Neural cell (in vitro differentiated cells): ENCODE results near the gene PRICKLE3. TPM values are rescaled to one million over a fixed set of nuclear protein-coding genes. Genes with fewer than 3 reads are reported as not detected.

Experiments used
- H2AFZ ChIP-seq: fragments of 200-600, 300-800 bp; sonication (generic), shearing (Covaris generic); 2 replicates; pipeline ENCODE4 v1.6.0; 2014; ENCODE audit warnings: low read depth, mild to moderate bottlenecking, antibody characterized with exemption, low read length, moderate library complexity
- H3F3A ChIP-seq: fragments of 200-600 bp; shearing (Covaris generic); 2 replicates; pipeline ENCODE4 v1.6.1; 2016; ENCODE audit warnings: mild to moderate bottlenecking, moderate library complexity, mixed read lengths, antibody characterized with exemption, low read length; ENCODE audit not compliant: insufficient read depth, poor library complexity, severe bottlenecking
- H3K27ac ChIP-seq: fragments of 200-600, 300-800 bp; sonication (generic), shearing (Covaris generic); 2 replicates; pipeline ENCODE4 v1.5.1; 2014; ENCODE audit warnings: mild to moderate bottlenecking, low read length, moderate library complexity
- H3K27me3 ChIP-seq: fragments of 300-800, 200-600 bp; sonication (generic), shearing (Covaris generic); 2 replicates; pipeline ENCODE4 v1.6.0; 2014; ENCODE audit warnings: mild to moderate bottlenecking, low read depth, low read length, moderate library complexity; ENCODE audit not compliant: insufficient read depth
- H3K36me3 ChIP-seq: fragments of 300-800, 200-600 bp; sonication (generic), shearing (Covaris generic); 2 replicates; pipeline ENCODE4 v1.5.1; 2014; ENCODE audit warnings: mild to moderate bottlenecking, antibody characterized with exemption, low read length, moderate library complexity; ENCODE audit not compliant: insufficient read depth
- H3K4me2 ChIP-seq: fragments of 300-800, 200-600 bp; sonication (generic), shearing (Covaris generic); 2 replicates; pipeline ENCODE4 v1.6.0; 2014; ENCODE audit warnings: mild to moderate bottlenecking, low read length
- H3K4me3 ChIP-seq: fragments of 300-800, 200-600 bp; sonication (generic), shearing (Covaris generic); 2 replicates; pipeline ENCODE4 v1.5.1; 2014; ENCODE audit warnings: mild to moderate bottlenecking, low read length, moderate library complexity
- H3K79me2 ChIP-seq: fragments of 200-600 bp; shearing (Covaris generic); replicated peaks from 2 replicates; pipeline ENCODE4 v1.6.0; 2014; ENCODE audit warnings: mild to moderate bottlenecking, low read length, moderate library complexity; ENCODE audit not compliant: insufficient read depth
- H3K9ac ChIP-seq: fragments of 300-800, 200-600 bp; sonication (generic), shearing (Covaris generic); 2 replicates; pipeline ENCODE4 v1.6.1; 2016; ENCODE audit warnings: mild to moderate bottlenecking, low read length, mixed read lengths
- H3K9me2 ChIP-seq: fragments of 200-600 bp; shearing (Covaris generic); 2 replicates; pipeline ENCODE4 v1.6.1; 2016; ENCODE audit warnings: mild to moderate bottlenecking, low read length, mixed read lengths; ENCODE audit not compliant: insufficient read depth
- H3K9me3 ChIP-seq: fragments of 200-600, 300-800 bp; sonication (generic), shearing (Covaris generic); 2 replicates; pipeline ENCODE4 v1.6.1; 2016; ENCODE audit warnings: mild to moderate bottlenecking, mixed run types, low read length, moderate library complexity, mixed read lengths
- H4K20me1 ChIP-seq: fragments of 200-600 bp; shearing (Covaris generic); 2 replicates; pipeline ENCODE4 v1.6.1; 2016; ENCODE audit warnings: mild to moderate bottlenecking, mixed run types; ENCODE audit not compliant: insufficient read depth
- CTCF ChIP-seq: fragments of 450-650 bp; IDR thresholded peaks from 2 replicates; pipeline ENCODE4 v1.5.1; 2014; ENCODE audit warnings: antibody characterized with exemption, mild to moderate bottlenecking, moderate library complexity; ENCODE audit not compliant: poor library complexity, severe bottlenecking
- EP300 ChIP-seq: fragments of 450-650 bp; conservative IDR thresholded peaks from 2 replicates; pipeline ENCODE4 v1.6.1; 2014; ENCODE audit warnings: antibody characterized with exemption, mild to moderate bottlenecking, moderate library complexity; ENCODE audit not compliant: poor library complexity, severe bottlenecking
- EZH2 ChIP-seq: fragments of 200-600, 300-800 bp; shearing (Covaris generic), sonication (generic); IDR thresholded peaks from 2 replicates; pipeline ENCODE4 v1.6.1; 2014; ENCODE audit warnings: antibody characterized with exemption, low read length, borderline replicate concordance, mild to moderate bottlenecking; ENCODE audit not compliant: insufficient read depth, poor library complexity, severe bottlenecking
- MXI1 ChIP-seq: fragments of 450-650 bp; conservative IDR thresholded peaks from 2 replicates; pipeline ENCODE4 v1.6.1; 2014; ENCODE audit warnings: antibody characterized with exemption, mild to moderate bottlenecking; ENCODE audit not compliant: poor library complexity, severe bottlenecking
- POLR2AphosphoS5 ChIP-seq: IDR thresholded peaks from 2 replicates; pipeline ENCODE4 v1.6.1; 2012
- RAD21 ChIP-seq: fragments of 450-650 bp; conservative IDR thresholded peaks from 2 replicates; pipeline ENCODE4 v1.6.1; 2014; ENCODE audit warnings: antibody characterized with exemption, mild to moderate bottlenecking, moderate library complexity
- SMC3 ChIP-seq: fragments of 450-650 bp; conservative IDR thresholded peaks from 2 replicates; pipeline ENCODE4 v1.6.1; 2014; ENCODE audit warnings: antibody characterized with exemption, mild to moderate bottlenecking, moderate library complexity; ENCODE audit not compliant: poor library complexity
- TAF1 ChIP-seq: IDR thresholded peaks from 2 replicates; pipeline ENCODE4 v1.6.1; 2012; ENCODE audit warnings: low read depth
- polyA plus RNA-seq: library from polyadenylated mRNA; depleted of rRNA; stranded (reverse); fragments of >200 nt; gene quantifications from 2 replicates; pipeline ENCODE4 v1.2.3, GENCODE V29; 2014
- TF ChIP-seq, protein P1 (sequence below): IDR thresholded peaks from 2 replicates; pipeline ENCODE4 v1.6.1; 2012; ENCODE audit warnings: borderline replicate concordance

PRICKLE3 gene
- polyA plus RNA-seq, 1 donor from 2014 or later = 0.45 TPM

DNA sequence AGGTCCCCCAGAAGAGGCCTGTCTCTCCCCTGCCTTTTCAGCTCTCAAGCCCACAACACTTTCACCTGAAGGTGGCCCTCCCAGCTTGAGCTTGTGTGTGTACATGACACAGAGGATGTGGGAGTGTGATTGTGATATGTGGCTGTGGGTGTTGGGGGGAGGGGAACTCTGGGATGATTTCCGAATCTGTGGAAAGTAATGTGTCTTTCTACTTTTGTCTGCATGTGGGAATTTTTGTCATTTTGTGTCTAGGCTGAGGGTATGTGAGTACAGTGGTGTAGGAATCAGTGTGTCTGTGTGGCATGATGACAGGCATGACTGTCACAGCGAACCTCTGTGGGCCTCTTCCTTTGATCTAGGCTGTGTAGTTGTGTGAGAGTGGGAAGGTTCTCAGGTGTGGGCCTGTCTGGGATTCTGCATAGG lies 7.4 kb upstream of the PRICKLE3 start:
- Histone ChIP-seq H4K20me1 (no peaks in the 10 kb centered on the region), H3K36me3 (no peaks in the 10 kb centered on the region), H2AFZ (no peak overlapping the region), H3K79me2 (peaks cover under 1% of the 10 kb centered on the region), H3K9ac (no peak overlapping the region), H3K9me2 (no peaks in the 10 kb centered on the region), H3K27me3 (no peaks in the 10 kb centered on the region), H3F3A (no peaks in the 10 kb centered on the region), H3K9me3 (no peaks in the 10 kb centered on the region), H3K4me3 (no peak overlapping the region), H3K27ac (no peak overlapping the region), H3K4me2 (no peak overlapping the region)
- TF ChIP-seq TAF1 (no peak), EZH2 (no peak), EP300 (no peak), POLR2AphosphoS5 (no peak), MXI1 (no peak), SMC3 (no peak), RAD21 (no peak), CTCF (no peak)
- TF ChIP-seq, protein P1, sequence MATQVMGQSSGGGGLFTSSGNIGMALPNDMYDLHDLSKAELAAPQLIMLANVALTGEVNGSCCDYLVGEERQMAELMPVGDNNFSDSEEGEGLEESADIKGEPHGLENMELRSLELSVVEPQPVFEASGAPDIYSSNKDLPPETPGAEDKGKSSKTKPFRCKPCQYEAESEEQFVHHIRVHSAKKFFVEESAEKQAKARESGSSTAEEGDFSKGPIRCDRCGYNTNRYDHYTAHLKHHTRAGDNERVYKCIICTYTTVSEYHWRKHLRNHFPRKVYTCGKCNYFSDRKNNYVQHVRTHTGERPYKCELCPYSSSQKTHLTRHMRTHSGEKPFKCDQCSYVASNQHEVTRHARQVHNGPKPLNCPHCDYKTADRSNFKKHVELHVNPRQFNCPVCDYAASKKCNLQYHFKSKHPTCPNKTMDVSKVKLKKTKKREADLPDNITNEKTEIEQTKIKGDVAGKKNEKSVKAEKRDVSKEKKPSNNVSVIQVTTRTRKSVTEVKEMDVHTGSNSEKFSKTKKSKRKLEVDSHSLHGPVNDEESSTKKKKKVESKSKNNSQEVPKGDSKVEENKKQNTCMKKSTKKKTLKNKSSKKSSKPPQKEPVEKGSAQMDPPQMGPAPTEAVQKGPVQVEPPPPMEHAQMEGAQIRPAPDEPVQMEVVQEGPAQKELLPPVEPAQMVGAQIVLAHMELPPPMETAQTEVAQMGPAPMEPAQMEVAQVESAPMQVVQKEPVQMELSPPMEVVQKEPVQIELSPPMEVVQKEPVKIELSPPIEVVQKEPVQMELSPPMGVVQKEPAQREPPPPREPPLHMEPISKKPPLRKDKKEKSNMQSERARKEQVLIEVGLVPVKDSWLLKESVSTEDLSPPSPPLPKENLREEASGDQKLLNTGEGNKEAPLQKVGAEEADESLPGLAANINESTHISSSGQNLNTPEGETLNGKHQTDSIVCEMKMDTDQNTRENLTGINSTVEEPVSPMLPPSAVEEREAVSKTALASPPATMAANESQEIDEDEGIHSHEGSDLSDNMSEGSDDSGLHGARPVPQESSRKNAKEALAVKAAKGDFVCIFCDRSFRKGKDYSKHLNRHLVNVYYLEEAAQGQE = no peak

GRCh38 chrX:49192722-49193328 lies 6.7 kb upstream of the PRICKLE3 start:
- no peaks in the 10 kb centered on the region for H3F3A ChIP-seq
- no peaks in the 10 kb centered on the region for H3K79me2 ChIP-seq
- TF ChIP-seq POLR2AphosphoS5 (no peak), EZH2 (no peak), RAD21 (peak; percentile 53), CTCF (peak; percentile 65), EP300 (no peak), SMC3 (peak; percentile 64), TAF1 (no peak), MXI1 (no peak)
- TF ChIP-seq, protein P1 = no peak
- no peak overlapping the region for H3K9ac ChIP-seq
- H3K4me3 ChIP-seq = no peak overlapping the region
- H3K9me3 ChIP-seq = no peaks in the 10 kb centered on the region
- H3K27me3 ChIP-seq = no peaks in the 10 kb centered on the region
- no peak overlapping the region for H2AFZ ChIP-seq
- no peaks in the 10 kb centered on the region for H3K36me3 ChIP-seq
- H4K20me1 ChIP-seq = no peaks in the 10 kb centered on the region
- no peak overlapping the region for H3K4me2 ChIP-seq
- no peaks in the 10 kb centered on the region for H3K9me2 ChIP-seq
- H3K27ac ChIP-seq = no peak overlapping the region
